T47D (cell line): Measurements from ENCODE around the gene METTL23.
"Not testable (repeated sequence)": the region's sequence is repeated elsewhere in the genome, so short reads cannot be mapped to it uniquely, and the experiment has no call there.

Experiments used
- DNase-seq, 2 experiments: peaks; one replicate each; pipeline versions ENCODE4 v3.0.0 to v3.0.0-alpha.2; 2011 to 2012; ENCODE audit warnings: low read depth in 1 of 2, low spot score in 1 of 2
- JUND ChIP-seq: IDR thresholded peaks from 2 replicates; pipeline ENCODE4 v1.6.1; 2012; ENCODE audit warnings: low read depth
- in situ Hi-C: cut with HindIII; loops from 2 replicates; pipeline ENCODE4 v1.10.0; 2016; ENCODE audit warnings: low sequenced_read_pairs, low pct_unique_long_range_greater_than_20kb

The METTL23 gene

GRCh38 chr17:76710863-76711611 is 15.6 kb upstream of the METTL23 start, which contains the start of gene MXRA7:
Gene MXRA7 (minus strand): TSS chr17:76710965. CDS start chr17:76710946, 19 bp downstream.
- no peak for TF ChIP-seq JUND
- DNase-seq = peak; percentile 61 to 78
- in situ Hi-C loops = no loop called here

GRCh38 chr17:76712321-76712720 is 14.3 kb upstream of the METTL23 start:
- DNase-seq, in situ Hi-C loops: not testable (repeated sequence)

GRCh38 chr17:76713765-76714164 is 12.9 kb upstream of the METTL23 start:
- no peak for TF ChIP-seq JUND
- DNase-seq = no peak
- in situ Hi-C loops = no loop called here

- in situ Hi-C loops = no loop called here
- DNase-seq = no peak
- TF ChIP-seq JUND = no peak
Observed at GRCh38 chr17:76714336-76714735, 12.3 kb upstream of the METTL23 start.

- DNase-seq = peak in 1 of 2 experiments; percentile 62
- in situ Hi-C loops = no loop called here
- no peak for TF ChIP-seq JUND
Observed at GRCh38 chr17:76714822-76715495, 11.7 kb upstream of the METTL23 start.

GRCh38 chr17:76715496-76715830 is 11.2 kb upstream of the METTL23 start:
- in situ Hi-C loops = no loop called here
- no peak for DNase-seq
- no peak for TF ChIP-seq JUND

GRCh38 chr17:76716146-76716838 is 10.3 kb upstream of the METTL23 start:
- no peak for TF ChIP-seq JUND
- in situ Hi-C loops = no loop called here
- DNase-seq = no peak

- in situ Hi-C loops = no loop called here
- no peak for DNase-seq
- TF ChIP-seq JUND = no peak
Observed at GRCh38 chr17:76716839-76717215, 9.8 kb upstream of the METTL23 start.

GRCh38 chr17:76718516-76718915 is 8.1 kb upstream of the METTL23 start:
- no peak for DNase-seq
- in situ Hi-C loops = no loop called here
- TF ChIP-seq JUND = no peak

- DNase-seq = no peak
- TF ChIP-seq JUND = no peak
- in situ Hi-C loops = no loop called here
Observed at GRCh38 chr17:76720211-76720610, 6.4 kb upstream of the METTL23 start.

- in situ Hi-C loops = no loop called here
- no peak for TF ChIP-seq JUND
- DNase-seq = no peak
Observed at GRCh38 chr17:76720941-76721340, 5.7 kb upstream of the METTL23 start.

- no peak for DNase-seq
- no peak for TF ChIP-seq JUND
- in situ Hi-C loops = no loop called here
Observed at GRCh38 chr17:76721463-76721862, 5.2 kb upstream of the METTL23 start.

- in situ Hi-C loops = no loop called here
- DNase-seq = no peak
- no peak for TF ChIP-seq JUND
Observed at GRCh38 chr17:76722279-76722678, 4.4 kb upstream of the METTL23 start.

GRCh38 chr17:76722977-76723376 is 3.7 kb upstream of the METTL23 start:
- in situ Hi-C loops, DNase-seq: not testable (repeated sequence)
